GM12865 (cell line): ENCODE data around the gene EGFLAM.

ENCODE experiments used
- DNase-seq: peaks from one replicate; pipeline ENCODE4 v3.0.0; 2010; ENCODE audit warnings: low read depth
- H3K4me3 ChIP-seq: 2 replicates; pipeline ENCODE4 v1.5.1; 2011; ENCODE audit warnings: mild to moderate bottlenecking, low read depth, low read length, control low read depth
- CTCF ChIP-seq: IDR thresholded peaks from 2 replicates; pipeline ENCODE4 v1.5.1; 2011; ENCODE audit warnings: low read length, control low read depth, low read depth, inconsistent platforms; ENCODE audit not compliant: insufficient read depth; ENCODE audit errors: missing control alignments

Gene EGFLAM

GRCh38 chr5:38465702-38466423 is 207.5 kb downstream of the EGFLAM start:
- no peak for DNase-seq
- no peak overlapping the region for H3K4me3 ChIP-seq
- no peak for TF ChIP-seq CTCF

DNA sequence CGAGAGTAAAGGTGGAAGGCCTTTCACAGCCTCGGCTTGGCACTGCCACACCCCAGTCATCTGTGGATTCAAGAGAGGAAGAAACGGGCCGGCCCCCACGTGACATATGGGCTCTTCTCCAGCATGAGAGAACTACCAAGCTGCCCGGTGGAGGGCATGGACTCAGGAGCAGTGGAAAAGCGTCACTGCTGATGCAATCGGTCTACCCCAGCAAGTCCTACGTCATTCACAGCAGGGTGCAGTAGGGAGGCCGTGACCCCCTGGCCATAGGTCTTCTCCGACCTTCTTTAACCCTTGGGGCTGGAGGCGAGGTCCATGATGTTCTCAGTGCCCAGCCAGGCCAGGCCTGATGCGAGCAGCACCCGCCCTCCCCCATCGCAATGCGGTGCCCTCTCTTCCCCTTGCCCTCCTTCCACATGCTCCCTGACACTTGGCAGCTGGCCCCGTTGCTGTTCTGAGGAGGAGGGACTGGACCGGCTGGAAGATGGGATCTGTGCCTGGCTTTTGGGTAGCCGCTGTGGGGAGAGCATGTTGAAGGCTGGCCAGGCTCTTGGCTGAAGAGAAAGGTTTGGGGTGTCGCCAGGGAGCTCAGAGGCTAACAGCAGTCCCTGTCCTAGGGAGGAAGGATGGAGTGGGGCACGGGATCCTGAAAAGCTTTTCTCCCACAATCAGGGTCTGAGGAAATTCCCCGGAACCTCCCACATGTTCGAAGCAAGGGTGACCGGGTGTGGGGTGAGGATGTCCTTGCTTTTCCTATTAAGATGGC is 208.2 kb downstream of the EGFLAM start:
- no peak for DNase-seq
- H3K4me3 ChIP-seq = no peak overlapping the region
- TF ChIP-seq CTCF = no peak

GRCh38 chr5:38467353-38468040 is 209.1 kb downstream of the EGFLAM start:
- no peak for DNase-seq

GRCh38 chr5:38468202-38468673 is 209.9 kb downstream of the EGFLAM start:
- TF ChIP-seq CTCF = no peak
- H3K4me3 ChIP-seq = no peak overlapping the region
- no peak for DNase-seq

More at GRCh38 chr5:38467353-38468040, 209.1 kb downstream of the EGFLAM start:
- TF ChIP-seq CTCF = no peak
- H3K4me3 ChIP-seq = no peak overlapping the region

DNA sequence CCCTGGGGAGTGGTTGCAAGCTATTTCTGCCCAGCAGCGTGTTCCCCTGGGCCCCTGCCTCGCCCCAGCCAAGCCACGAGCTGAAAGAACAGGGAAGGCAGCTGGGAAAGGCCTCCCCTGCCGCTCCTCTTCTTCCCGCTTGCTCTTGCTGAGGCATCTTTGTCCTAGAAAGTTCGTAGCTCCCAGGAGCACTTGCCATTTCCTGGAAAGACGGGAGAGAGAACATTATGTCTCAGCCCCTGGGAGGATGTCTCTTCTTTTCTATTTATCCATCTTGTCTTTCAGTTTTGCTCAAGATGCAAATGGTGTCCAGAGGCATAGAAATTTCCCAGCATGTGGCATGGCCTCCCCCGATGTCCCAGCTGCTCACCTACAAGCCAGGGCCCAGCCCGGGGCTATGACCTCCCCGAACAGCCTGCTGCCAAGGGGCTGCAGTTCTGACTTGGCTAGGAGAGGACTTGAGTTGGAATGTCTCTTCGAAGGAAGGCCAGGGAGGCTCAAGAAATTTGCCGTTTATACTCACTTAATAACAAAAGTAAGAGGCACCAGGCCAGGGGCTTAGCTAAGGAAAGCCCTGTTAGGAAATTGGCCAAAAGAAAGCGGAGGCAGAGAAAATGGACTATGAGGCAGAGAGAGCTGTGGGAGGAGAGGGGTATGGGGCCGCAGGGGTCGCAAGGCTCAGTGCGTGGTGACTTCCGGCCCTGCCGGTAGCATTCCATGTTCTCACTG is 210.8 kb downstream of the EGFLAM start:
- TF ChIP-seq CTCF = no peak
- DNase-seq = no peak
- no peak overlapping the region for H3K4me3 ChIP-seq

- DNase-seq = no peak
- no peak for TF ChIP-seq CTCF
Observed at GRCh38 chr5:38469707-38470267, 211.4 kb downstream of the EGFLAM start.

More at GRCh38 chr5:38469707-38470267, 211.4 kb downstream of the EGFLAM start:
- no peak overlapping the region for H3K4me3 ChIP-seq
